ENCODE measurements around the gene NOS1AP. TPM values are rescaled to one million over a fixed set of nuclear protein-coding genes. Genes with fewer than 3 reads are reported as not detected.

Gene NOS1AP
- total RNA-seq, 1 experiment from 2014 or later, result 14.7 TPM

DNA sequence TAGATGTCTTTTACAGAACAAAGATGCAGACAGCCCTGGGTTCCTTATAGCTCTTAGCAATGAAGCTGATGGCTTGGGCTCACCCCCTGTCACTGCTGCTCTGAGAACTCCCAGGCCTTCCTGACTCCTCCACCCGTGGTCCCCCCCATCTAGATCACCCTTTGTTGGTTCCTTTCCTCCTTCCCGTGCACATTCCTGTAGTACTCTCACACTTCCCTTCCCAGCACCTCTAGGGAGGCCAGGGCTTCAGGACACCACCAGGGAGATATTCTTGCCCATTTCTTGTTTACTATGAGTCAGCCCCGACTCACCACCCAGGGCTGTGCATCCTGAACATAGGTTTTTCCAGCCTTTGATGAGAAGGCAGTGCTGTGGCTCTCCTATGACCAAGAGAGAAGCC is 14.4 kb upstream of the NOS1AP start:
- TF ChIP-seq ZBTB21 (CRISPR knock-in tag; IDR thresholded peaks at IDR 0.05; ENCODE audit: borderline replicate concordance) (no peak), MYBL2 (CRISPR knock-in tag; IDR thresholded peaks at IDR 0.05) (no peak), SP1 (CRISPR knock-in tag; conservative IDR thresholded peaks at IDR 0.05) (no peak), GABPB1 (CRISPR knock-in tag; IDR thresholded peaks at IDR 0.05) (no peak), RELA (CRISPR knock-in tag; IDR thresholded peaks at IDR 0.05; ENCODE audit: borderline replicate concordance) (no peak), FOXP1 (CRISPR knock-in tag; IDR thresholded peaks at IDR 0.05; ENCODE audit: borderline replicate concordance) (no peak), TEAD4 (CRISPR knock-in tag; IDR thresholded peaks at IDR 0.05) (no peak), ZNF671 (CRISPR knock-in tag; IDR thresholded peaks at IDR 0.05) (no peak), PRRX2 (CRISPR knock-in tag; IDR thresholded peaks at IDR 0.05) (no peak), FOXK1 (CRISPR knock-in tag; IDR thresholded peaks at IDR 0.05) (no peak), ESRRA (CRISPR knock-in tag; IDR thresholded peaks at IDR 0.05; ENCODE audit: borderline replicate concordance) (no peak), ZNF138 (CRISPR knock-in tag; conservative IDR thresholded peaks at IDR 0.05) (no peak), ZNF121 (CRISPR knock-in tag; IDR thresholded peaks at IDR 0.05) (no peak)
- TF ChIP-seq, protein P1, sequence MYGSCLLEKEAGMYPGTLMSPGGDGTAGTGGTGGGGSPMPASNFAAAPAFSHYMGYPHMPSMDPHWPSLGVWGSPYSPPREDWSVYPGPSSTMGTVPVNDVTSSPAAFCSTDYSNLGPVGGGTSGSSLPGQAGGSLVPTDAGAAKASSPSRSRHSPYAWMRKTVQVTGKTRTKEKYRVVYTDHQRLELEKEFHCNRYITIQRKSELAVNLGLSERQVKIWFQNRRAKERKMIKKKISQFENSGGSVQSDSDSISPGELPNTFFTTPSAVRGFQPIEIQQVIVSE (CRISPR knock-in tag; IDR thresholded peaks at IDR 0.05; ENCODE audit: borderline replicate concordance), result no peak
- TF ChIP-seq, protein P2, sequence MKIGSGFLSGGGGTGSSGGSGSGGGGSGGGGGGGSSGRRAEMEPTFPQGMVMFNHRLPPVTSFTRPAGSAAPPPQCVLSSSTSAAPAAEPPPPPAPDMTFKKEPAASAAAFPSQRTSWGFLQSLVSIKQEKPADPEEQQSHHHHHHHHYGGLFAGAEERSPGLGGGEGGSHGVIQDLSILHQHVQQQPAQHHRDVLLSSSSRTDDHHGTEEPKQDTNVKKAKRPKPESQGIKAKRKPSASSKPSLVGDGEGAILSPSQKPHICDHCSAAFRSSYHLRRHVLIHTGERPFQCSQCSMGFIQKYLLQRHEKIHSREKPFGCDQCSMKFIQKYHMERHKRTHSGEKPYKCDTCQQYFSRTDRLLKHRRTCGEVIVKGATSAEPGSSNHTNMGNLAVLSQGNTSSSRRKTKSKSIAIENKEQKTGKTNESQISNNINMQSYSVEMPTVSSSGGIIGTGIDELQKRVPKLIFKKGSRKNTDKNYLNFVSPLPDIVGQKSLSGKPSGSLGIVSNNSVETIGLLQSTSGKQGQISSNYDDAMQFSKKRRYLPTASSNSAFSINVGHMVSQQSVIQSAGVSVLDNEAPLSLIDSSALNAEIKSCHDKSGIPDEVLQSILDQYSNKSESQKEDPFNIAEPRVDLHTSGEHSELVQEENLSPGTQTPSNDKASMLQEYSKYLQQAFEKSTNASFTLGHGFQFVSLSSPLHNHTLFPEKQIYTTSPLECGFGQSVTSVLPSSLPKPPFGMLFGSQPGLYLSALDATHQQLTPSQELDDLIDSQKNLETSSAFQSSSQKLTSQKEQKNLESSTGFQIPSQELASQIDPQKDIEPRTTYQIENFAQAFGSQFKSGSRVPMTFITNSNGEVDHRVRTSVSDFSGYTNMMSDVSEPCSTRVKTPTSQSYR (CRISPR knock-in tag; IDR thresholded peaks at IDR 0.05), result no peak
- TF ChIP-seq, protein P3, sequence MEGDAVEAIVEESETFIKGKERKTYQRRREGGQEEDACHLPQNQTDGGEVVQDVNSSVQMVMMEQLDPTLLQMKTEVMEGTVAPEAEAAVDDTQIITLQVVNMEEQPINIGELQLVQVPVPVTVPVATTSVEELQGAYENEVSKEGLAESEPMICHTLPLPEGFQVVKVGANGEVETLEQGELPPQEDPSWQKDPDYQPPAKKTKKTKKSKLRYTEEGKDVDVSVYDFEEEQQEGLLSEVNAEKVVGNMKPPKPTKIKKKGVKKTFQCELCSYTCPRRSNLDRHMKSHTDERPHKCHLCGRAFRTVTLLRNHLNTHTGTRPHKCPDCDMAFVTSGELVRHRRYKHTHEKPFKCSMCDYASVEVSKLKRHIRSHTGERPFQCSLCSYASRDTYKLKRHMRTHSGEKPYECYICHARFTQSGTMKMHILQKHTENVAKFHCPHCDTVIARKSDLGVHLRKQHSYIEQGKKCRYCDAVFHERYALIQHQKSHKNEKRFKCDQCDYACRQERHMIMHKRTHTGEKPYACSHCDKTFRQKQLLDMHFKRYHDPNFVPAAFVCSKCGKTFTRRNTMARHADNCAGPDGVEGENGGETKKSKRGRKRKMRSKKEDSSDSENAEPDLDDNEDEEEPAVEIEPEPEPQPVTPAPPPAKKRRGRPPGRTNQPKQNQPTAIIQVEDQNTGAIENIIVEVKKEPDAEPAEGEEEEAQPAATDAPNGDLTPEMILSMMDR (IDR thresholded peaks at IDR 0.05), result no peak
- TF ChIP-seq, protein P4, sequence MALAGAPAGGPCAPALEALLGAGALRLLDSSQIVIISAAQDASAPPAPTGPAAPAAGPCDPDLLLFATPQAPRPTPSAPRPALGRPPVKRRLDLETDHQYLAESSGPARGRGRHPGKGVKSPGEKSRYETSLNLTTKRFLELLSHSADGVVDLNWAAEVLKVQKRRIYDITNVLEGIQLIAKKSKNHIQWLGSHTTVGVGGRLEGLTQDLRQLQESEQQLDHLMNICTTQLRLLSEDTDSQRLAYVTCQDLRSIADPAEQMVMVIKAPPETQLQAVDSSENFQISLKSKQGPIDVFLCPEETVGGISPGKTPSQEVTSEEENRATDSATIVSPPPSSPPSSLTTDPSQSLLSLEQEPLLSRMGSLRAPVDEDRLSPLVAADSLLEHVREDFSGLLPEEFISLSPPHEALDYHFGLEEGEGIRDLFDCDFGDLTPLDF (CRISPR knock-in tag; IDR thresholded peaks at IDR 0.05), result no peak
- TF ChIP-seq, protein P5, sequence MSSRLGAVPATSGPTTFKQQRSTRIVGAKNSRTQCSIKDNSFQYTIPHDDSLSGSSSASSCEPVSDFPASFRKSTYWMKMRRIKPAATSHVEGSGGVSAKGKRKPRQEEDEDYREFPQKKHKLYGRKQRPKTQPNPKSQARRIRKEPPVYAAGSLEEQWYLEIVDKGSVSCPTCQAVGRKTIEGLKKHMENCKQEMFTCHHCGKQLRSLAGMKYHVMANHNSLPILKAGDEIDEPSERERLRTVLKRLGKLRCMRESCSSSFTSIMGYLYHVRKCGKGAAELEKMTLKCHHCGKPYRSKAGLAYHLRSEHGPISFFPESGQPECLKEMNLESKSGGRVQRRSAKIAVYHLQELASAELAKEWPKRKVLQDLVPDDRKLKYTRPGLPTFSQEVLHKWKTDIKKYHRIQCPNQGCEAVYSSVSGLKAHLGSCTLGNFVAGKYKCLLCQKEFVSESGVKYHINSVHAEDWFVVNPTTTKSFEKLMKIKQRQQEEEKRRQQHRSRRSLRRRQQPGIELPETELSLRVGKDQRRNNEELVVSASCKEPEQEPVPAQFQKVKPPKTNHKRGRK (CRISPR knock-in tag; IDR thresholded peaks at IDR 0.05; ENCODE audit: borderline replicate concordance), result no peak
- TF ChIP-seq, protein P6, sequence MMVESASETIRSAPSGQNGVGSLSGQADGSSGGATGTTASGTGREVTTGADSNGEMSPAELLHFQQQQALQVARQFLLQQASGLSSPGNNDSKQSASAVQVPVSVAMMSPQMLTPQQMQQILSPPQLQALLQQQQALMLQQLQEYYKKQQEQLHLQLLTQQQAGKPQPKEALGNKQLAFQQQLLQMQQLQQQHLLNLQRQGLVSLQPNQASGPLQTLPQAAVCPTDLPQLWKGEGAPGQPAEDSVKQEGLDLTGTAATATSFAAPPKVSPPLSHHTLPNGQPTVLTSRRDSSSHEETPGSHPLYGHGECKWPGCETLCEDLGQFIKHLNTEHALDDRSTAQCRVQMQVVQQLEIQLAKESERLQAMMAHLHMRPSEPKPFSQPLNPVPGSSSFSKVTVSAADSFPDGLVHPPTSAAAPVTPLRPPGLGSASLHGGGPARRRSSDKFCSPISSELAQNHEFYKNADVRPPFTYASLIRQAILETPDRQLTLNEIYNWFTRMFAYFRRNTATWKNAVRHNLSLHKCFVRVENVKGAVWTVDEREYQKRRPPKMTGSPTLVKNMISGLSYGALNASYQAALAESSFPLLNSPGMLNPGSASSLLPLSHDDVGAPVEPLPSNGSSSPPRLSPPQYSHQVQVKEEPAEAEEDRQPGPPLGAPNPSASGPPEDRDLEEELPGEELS (CRISPR knock-in tag; IDR thresholded peaks at IDR 0.05), result no peak
- peaks cover 7% of the 10 kb centered on the region; the same call in 1 of the 2 replicates for H3K27me3 Mint-ChIP-seq (ENCODE audit: low read depth)
- H3K36me3 Mint-ChIP-seq, result no peaks in the 10 kb centered on the region
- no peak overlapping the region for H3K27ac Mint-ChIP-seq
- ATAC-seq (no peak), DNase-seq (ENCODE audit: low spot score) (no peak)
- H3K4me3 Mint-ChIP-seq, result no peak overlapping the region
- POLR2A ChIA-PET, result no interaction called here
- peaks cover 4% of the 10 kb centered on the region; the same call in 1 of the 2 replicates for H3K4me1 Mint-ChIP-seq
- CTCF ChIA-PET, result interaction anchor here (0.6 to 1.6 kb wide), 2 partner anchors 245 to 320 kb away, joined by 3 read pairs; no protein-coding TSS in a partner anchor
- H3K9me3 Mint-ChIP-seq, result peaks cover 6% of the 10 kb centered on the region

Data from WTC11 (cell line).